Heart right ventricle (tissue), 16 donors: ENCODE results near the gene COX8A. TPM values are rescaled to one million over a fixed set of nuclear protein-coding genes. Genes with fewer than 3 reads are reported as not detected.

Experiments used
- ATAC-seq, 8 donors: fragments of 200-7000 bp; cut with Tn5 transposase; one replicate each; pipeline ENCODE4 v1.9.1; 2020; ENCODE audit warnings: mild to moderate bottlenecking in 8 of 8, moderate library complexity in 8 of 8, moderate number of reproducible peaks in 1 of 8
- DNase-seq, 2 donors: peaks; one replicate each; pipeline ENCODE4 v3.0.0-alpha.2; 2020
- H3K27ac ChIP-seq, 10 donors: fragments of 200-600 bp; sonication (generic) in 2 of 10; one replicate each; pipeline versions ENCODE4 v1.5.0 to v1.8.0; 2020 to 2022; ENCODE audit warnings: mild to moderate bottlenecking in 3 of 10
- H3K27me3 ChIP-seq, 7 donors: fragments of 200-600 bp; one replicate each; pipeline ENCODE4 v1.8.0; 2021 to 2022; ENCODE audit warnings: mild to moderate bottlenecking in 2 of 7
- H3K36me3 ChIP-seq, 9 donors: fragments of 200-600 bp; sonication (generic) in 1 of 9; one replicate each; pipeline versions ENCODE4 v1.5.0 to v1.8.0; 2020 to 2022; ENCODE audit warnings: mild to moderate bottlenecking in 2 of 9
- H3K4me1 ChIP-seq, 9 donors: fragments of 200-600 bp; sonication (generic) in 1 of 9; one replicate each; pipeline versions ENCODE4 v1.5.0 to v1.8.0; 2020 to 2022; ENCODE audit warnings: mild to moderate bottlenecking in 4 of 9
- H3K4me3 ChIP-seq, 10 donors: fragments of 200-600 bp; sonication (generic) in 2 of 10; one replicate each; pipeline versions ENCODE4 v1.5.0 to v1.8.0; 2020 to 2022; ENCODE audit warnings: mild to moderate bottlenecking in 7 of 10, moderate library complexity in 2 of 10
- H3K9me3 ChIP-seq, 11 donors: fragments of 200-600 bp in 10 of 11; sonication (generic) in 2 of 11; one replicate each; pipeline versions ENCODE4 v1.5.0 to v1.8.0; 2013 to 2022; ENCODE audit warnings: mild to moderate bottlenecking in 2 of 11, control low read depth in 1 of 11, moderate library complexity in 1 of 11
- CTCF ChIP-seq, 9 donors: fragments of 200-600 bp; sonication (generic) in 2 of 9; IDR thresholded peaks; one replicate each; pipeline versions ENCODE4 v1.5.0 to v1.8.0; 2021 to 2022; ENCODE audit warnings: antibody characterized with exemption in 9 of 9, mild to moderate bottlenecking in 5 of 9, moderate library complexity in 1 of 9
- WGBS, 2 donors: extraction: QIAGEN DNeasy Blood & Tissue Kit; methylation state at CpG; one replicate each; pipeline ENCODE4 v1.1.7; 2013; ENCODE audit warnings: inconsistent platforms in 1 of 2; 5-methylcytosine and 5-hydroxymethylcytosine counted together
- intact Hi-C, 10 donors: fragments of 100-400 bp; cut with DNase I; formaldehyde crosslinking; loops; one replicate each; pipeline versions ENCODE4 v1.11.1 to v1.14.2; 2022
- polyA plus RNA-seq, 2 donors: library from polyadenylated mRNA; stranded (reverse); fragments of 200-250 nt; gene quantifications; one replicate each; pipeline ENCODE4 v1.2.3, GENCODE V29; 2013
- total RNA-seq, 10 donors: library from RNA; stranded (reverse); fragmentation: NEBNext Ultra II Directional in 3 of 10; extraction: Animal tissue kit (Norgen Biotek cat#: 25700) in 3 of 10; gene quantifications; one replicate each; pipeline versions ENCODE4 v1.2.1 to v1.2.4, GENCODE V29; 2021 to 2023
- donor health status: Arrhythmogenic right ventricular cardiomyopathy.
- donor health status: ischemic (EF 13 %, LVEDD 7.1; RV severe dilation, severe dysfunction).
- donor health status: healthy with polysubstance abuse.
- donor health status: DM: no; HTN: yes; CAD: no.
- donor health status: DM: no; HTN: no; CAD: no.
- donor health status: ischemic (EF 25% LVEDD 6.9; RV normal size, moderate dysfunction).
- donor health status: ischemic (EF 25% LVEDD 5.7; RV mildly dilated, moderate dysfunction).
- donor health status: healthy.
- donor health status: DM: yes; HTN: yes; CAD: no.
- donor health status: Ischemic cardiomyopathy.
- donor health status: ischemic (EF 35%, LVEDD 5.7; RV mildly dilated, moderate dysfunction).
- donor health status: nonischemic (EF 11% LVEDD 7.7; RV severe dilation, severe dysfunction).
- donor health status: DM: yes; HTN: yes; CAD: no.
- donor health status: PGD.
- donor health status: ischemic (EF 29% LVEDD 5.4; RV normal size, mild dysfunction).
- donor health status: nonischemic (EF 23%, LVEDD 6.1; RV moderate dilation, normal function).

COX8A gene
- total and polyA plus RNA-seq, 12 donors = 868 to 2,481 (median 1,100) TPM

GRCh38 chr11:64003807-64004589 is 29.6 kb downstream of the COX8A start:
- Histone ChIP-seq H3K4me3 (no peak overlapping the region), H3K36me3 (peaks cover 0 to 1% (median 0%) of the 10 kb centered on the region in 9 donors), H3K9me3 (no peaks in the 10 kb centered on the region), H3K27ac (no peak overlapping the region), H3K4me1 (peaks cover 21 to 67% (median 50%) of the 10 kb centered on the region in 9 donors), H3K27me3 (peaks cover 0 to 86% (median 0%) of the 10 kb centered on the region in 7 donors)
- 70% methylated on average over 23 of the region's 23 CpGs for WGBS, 2 donors
- no peak for TF ChIP-seq CTCF (IDR thresholded peaks at IDR 0.05)
- DNase-seq = no peak
- intact Hi-C loops = loop anchor here in 1 of 10 donors (2.0 kb wide), 1 partner anchor 143 kb away; no protein-coding TSS in a partner anchor
- ATAC-seq = no peak

- DNase-seq = no peak
- no peaks in the 10 kb centered on the region for H3K9me3 ChIP-seq
- H3K4me1 ChIP-seq = peaks cover 17 to 61% (median 44%) of the 10 kb centered on the region in 9 donors
- ATAC-seq = no peak
- no peak overlapping the region for H3K27ac ChIP-seq
- no peak overlapping the region for H3K4me3 ChIP-seq
- intact Hi-C loops = no loop called here
- TF ChIP-seq CTCF (IDR thresholded peaks at IDR 0.05) = no peak
- H3K36me3 ChIP-seq = no peaks in the 10 kb centered on the region
- H3K27me3 ChIP-seq = peaks cover 0 to 85% (median 0%) of the 10 kb centered on the region in 7 donors
- 76 to 79% methylated on average over 4 of the region's 4 CpGs for WGBS, 2 donors
Observed at GRCh38 chr11:64004590-64004984, 30.2 kb downstream of the COX8A start.

GRCh38 chr11:64005691-64006090 is 31.3 kb downstream of the COX8A start:
- intact Hi-C loops = no loop called here
- 90 to 91% methylated on average over 4 of the region's 4 CpGs for WGBS, 2 donors
- H3K4me3 ChIP-seq = no peak overlapping the region
- peaks cover 9 to 51% (median 34%) of the 10 kb centered on the region in 9 donors for H3K4me1 ChIP-seq
- DNase-seq (no peak), ATAC-seq (no peak)
- no peaks in the 10 kb centered on the region for H3K9me3 ChIP-seq
- TF ChIP-seq CTCF (IDR thresholded peaks at IDR 0.05) = no peak
- H3K27me3 ChIP-seq = peaks cover 0 to 74% (median 0%) of the 10 kb centered on the region in 7 donors
- H3K36me3 ChIP-seq = no peaks in the 10 kb centered on the region
- no peak overlapping the region for H3K27ac ChIP-seq

GRCh38 chr11:64006398-64006797 is 32.0 kb downstream of the COX8A start:
- Histone ChIP-seq H3K27ac (no peak overlapping the region), H3K4me3 (no peak overlapping the region), H3K36me3 (no peaks in the 10 kb centered on the region), H3K9me3 (no peaks in the 10 kb centered on the region), H3K4me1 (peaks cover 5 to 44% (median 27%) of the 10 kb centered on the region in 9 donors), H3K27me3 (peaks cover 0 to 67% (median 0%) of the 10 kb centered on the region in 7 donors)
- no peak for ATAC-seq
- DNase-seq = no peak
- intact Hi-C loops = no loop called here
- WGBS, 2 donors = 86 to 87% methylated on average over 12 of the region's 12 CpGs
- no peak for TF ChIP-seq CTCF (IDR thresholded peaks at IDR 0.05)
